Measurements from ENCODE around the gene NUMA1. TPM values are rescaled to one million over a fixed set of nuclear protein-coding genes. Genes with fewer than 3 reads are reported as not detected.

NUMA1 gene
- total RNA-seq, 1 donor from 2014 or later: 103 TPM

GRCh38 chr11:71977090-71977489 lies 103.3 kb downstream of the NUMA1 start:
- DNase-seq (ENCODE audit: low read depth in 2 of 2): no peak

DNA sequence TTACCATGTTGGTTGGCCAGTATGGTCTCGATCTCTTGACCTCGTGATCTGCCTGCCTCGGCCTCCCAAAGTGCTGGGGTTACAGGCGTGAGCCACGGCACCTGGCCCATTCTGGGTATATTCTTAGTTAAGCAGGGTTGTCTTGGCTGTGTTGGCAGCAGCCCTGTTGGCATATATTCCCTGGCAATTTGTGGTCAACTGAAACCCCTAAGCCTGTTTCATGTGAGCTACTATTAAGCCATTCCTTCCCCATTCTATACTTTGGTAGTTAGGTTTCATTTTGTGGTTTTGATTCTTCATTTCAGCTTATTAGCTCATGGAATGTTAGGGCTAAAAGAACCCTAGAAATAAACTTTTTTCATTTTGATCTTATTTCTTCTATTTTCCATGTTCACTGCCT lies 103.8 kb downstream of the NUMA1 start:
- no peak for DNase-seq (ENCODE audit: low read depth in 2 of 2)

- no peak for DNase-seq (ENCODE audit: low read depth in 2 of 2)
Measured at GRCh38 chr11:71971680-71972079, 108.7 kb downstream of the NUMA1 start.

DNA sequence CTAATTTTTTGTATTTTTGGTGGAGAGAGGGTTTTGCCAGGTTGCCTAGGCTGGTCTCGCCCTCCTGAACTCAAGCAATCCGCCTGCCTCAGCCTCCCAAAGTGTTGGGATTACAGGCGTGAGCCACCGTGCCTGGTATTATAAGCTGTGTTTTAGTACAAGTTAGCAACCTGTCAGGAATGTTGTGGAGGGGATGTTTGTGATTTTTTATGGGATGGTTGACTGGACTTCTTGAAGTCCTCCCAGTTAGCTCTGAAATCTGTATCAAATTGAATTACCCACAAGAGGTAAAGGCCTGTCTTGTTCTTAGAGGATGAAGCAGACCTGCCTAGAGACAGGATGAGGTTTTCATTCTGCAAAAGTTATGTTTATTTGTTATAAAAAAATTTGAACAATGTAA lies 115.7 kb downstream of the NUMA1 start:
- DNase-seq (ENCODE audit: low read depth in 2 of 2): no peak

- no peak for DNase-seq (ENCODE audit: low read depth in 2 of 2)
Measured at GRCh38 chr11:71963468-71963867, 116.9 kb downstream of the NUMA1 start.

- peak; percentile 31 to 54 for DNase-seq (ENCODE audit: low read depth in 2 of 2)
Measured at GRCh38 chr11:71962428-71963038, 117.8 kb downstream of the NUMA1 start.

DNA sequence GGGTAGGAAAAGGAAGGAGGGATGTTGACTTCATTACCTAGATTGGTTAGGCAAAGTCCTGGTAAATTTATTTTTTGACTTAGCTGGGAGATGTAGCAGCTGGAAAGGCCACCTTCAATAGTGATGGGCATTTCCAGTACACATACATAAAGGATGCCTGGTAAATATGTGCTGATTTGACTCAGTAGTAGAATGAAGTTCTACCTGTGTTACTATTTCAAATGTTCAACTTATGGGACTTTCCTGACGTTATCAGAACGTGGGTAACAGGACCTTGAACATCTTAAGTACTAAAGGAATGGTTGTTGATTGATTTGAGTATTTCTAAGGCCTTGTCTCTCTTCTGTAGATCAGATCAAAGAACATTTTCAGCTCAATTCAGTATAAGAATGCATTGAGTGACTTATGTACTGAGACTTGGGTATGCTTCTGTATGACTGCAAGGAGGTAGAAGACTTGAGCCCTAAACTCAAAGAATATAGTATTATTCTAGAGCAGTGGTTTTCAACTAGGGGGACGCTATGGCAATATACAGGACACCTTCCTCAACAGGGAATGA lies 124.4 kb downstream of the NUMA1 start:
- no peak for DNase-seq (ENCODE audit: low read depth in 2 of 2)

Other genes with a start within 250 kb of the NUMA1 start
- gene DEFB108B, start 247.3 kb downstream of the NUMA1 start, total RNA-seq: not detected in 2 replicates
- gene DEFB131B, start 202.1 kb downstream of the NUMA1 start, total RNA-seq: not detected in 2 replicates
- gene XNDC1N, start 151.9 kb downstream of the NUMA1 start, total RNA-seq: 5.7 and 6.0 TPM in 2 replicates
- gene RNF121, start 151.5 kb downstream of the NUMA1 start, total RNA-seq: 22.4 and 27.8 TPM in 2 replicates
- gene IL18BP, start 81.6 kb downstream of the NUMA1 start, total RNA-seq: 1.1 and 2.0 TPM in 2 replicates
- 2.4 and 4.0 TPM in 2 replicates for gene LRRC51, start 308 bp upstream of the NUMA1 start, total RNA-seq
- gene LAMTOR1, start 22.8 kb upstream of the NUMA1 start, total RNA-seq: 78.7 and 95.0 TPM in 2 replicates
- 0.20 TPM in 1 of 2 replicates, not detected in the other for gene TOMT, start 25.4 kb upstream of the NUMA1 start, total RNA-seq
- gene ANAPC15, start 32.2 kb upstream of the NUMA1 start, total RNA-seq: 16.9 and 25.1 TPM in 2 replicates
- not detected in 2 replicates for gene FOLR3, start 55.2 kb upstream of the NUMA1 start, total RNA-seq
- gene FOLR1, start 111.6 kb upstream of the NUMA1 start, total RNA-seq: not detected in 2 replicates
- gene FOLR2, start 136.3 kb upstream of the NUMA1 start, total RNA-seq: not detected in 2 replicates
- gene INPPL1, start 144.2 kb upstream of the NUMA1 start, total RNA-seq: 30.9 and 38.5 TPM in 2 replicates
- not detected in 2 replicates for gene PHOX2A, start 163.6 kb upstream of the NUMA1 start, total RNA-seq

Data from lung microvascular endothelial cell (primary cell).